HTERT RPE-1 (cell line): Measurements from ENCODE around the gene TWIST1.

Experiments used
- in situ Hi-C: fragments of 300-500 bp; cut with MboI; formaldehyde crosslinking; loops from 4 replicates; pipeline ENCODE4 v1.14.3; 2020; ENCODE audit warnings: low sequenced_read_pairs

Gene TWIST1

DNA sequence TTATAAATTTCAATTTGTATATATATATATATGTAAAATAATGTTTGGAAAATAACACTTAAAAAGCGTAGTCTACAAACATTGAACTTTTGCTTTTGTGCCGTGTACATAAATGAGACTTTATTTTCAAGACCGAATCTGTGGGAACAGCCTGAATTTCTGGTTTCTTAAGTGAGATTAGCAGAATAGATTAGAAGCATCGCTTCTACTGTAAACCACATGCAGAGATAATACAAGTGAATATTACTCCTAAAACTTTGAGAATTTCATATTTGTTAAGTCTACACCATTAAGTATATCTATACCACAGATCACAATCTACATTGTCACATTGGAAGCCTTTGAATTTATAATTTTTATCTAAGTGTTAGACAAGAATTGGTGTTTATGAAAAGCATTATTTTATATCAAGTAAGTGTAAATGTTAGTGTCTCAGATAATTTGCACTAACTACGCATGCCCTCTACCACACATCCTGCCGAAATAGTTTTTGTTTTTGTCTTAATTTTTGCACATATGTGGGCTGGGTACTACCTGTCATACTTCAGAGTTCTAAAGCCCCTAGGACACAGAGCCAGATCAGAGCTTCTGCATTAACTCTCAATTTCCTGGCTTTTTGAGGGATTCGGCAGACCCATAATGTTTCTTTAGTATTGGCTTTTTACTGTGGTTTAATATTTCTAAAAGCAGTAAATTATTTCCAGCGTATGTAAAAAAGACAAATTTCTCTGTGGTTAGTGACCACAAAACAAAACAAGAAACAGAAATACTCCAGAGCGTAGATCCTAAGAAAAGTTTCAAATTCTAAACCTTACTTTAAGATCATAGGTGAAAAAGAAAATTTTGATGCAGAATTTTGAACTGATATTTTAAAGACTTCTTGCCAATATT is 20.0 kb downstream of the TWIST1 start:
- in situ Hi-C loops = no loop called here

- in situ Hi-C loops = no loop called here
Measured at GRCh38 chr7:19095353-19095860, 22.0 kb downstream of the TWIST1 start.

DNA sequence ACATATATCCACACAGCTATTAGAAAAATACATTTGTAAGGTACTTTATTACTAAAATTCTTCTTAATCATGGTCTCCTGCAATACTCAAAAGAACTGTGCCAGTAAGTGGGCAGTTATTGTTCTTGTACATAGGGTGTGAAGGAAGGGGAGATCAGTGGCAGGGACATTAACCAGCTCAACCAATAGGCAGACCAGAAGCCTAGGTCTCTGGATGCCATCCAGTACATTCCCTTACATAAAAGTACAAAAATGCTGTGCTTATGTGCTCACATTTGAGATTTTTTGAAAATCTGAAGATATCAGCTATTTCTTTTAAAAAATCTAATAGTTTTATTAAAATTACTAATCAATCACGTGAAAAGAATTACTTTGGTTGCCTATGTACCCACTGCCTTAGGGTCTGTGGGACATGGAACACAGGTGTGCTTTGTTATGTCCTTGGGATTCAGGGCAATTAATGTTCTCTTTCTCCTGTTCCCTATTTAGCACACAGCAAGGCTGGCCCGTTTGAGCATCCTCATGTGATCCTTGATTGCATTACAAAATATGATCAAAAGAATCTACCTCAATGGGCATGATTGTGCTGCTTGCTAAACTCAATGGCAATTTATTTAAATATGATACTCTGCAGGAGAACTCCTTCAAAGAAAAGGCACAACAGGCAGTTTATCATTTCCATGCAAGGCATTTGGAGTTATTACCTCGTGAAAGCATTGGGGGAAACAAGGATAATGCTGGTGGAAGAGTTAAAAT is 22.7 kb downstream of the TWIST1 start:
- in situ Hi-C loops = no loop called here

DNA sequence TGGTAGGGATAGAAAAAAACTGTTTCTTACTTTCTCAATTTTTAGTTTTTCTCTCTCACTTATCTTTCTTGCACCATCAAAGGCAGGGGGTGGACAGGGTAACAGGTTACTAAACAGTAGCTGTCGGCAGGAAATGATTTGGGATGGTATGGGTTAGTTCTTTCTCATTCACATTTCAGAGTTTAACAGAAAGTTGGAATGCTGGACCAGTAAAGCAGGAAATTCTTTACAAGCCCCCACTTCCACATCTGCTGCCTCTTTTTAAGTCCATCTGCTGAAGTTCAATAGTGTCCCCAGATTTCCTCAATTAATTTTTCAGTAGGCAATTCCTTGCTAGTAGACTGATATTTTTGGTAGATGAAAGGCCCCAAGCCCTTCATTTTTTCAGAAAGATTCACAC is 23.3 kb downstream of the TWIST1 start:
- in situ Hi-C loops = no loop called here

DNA sequence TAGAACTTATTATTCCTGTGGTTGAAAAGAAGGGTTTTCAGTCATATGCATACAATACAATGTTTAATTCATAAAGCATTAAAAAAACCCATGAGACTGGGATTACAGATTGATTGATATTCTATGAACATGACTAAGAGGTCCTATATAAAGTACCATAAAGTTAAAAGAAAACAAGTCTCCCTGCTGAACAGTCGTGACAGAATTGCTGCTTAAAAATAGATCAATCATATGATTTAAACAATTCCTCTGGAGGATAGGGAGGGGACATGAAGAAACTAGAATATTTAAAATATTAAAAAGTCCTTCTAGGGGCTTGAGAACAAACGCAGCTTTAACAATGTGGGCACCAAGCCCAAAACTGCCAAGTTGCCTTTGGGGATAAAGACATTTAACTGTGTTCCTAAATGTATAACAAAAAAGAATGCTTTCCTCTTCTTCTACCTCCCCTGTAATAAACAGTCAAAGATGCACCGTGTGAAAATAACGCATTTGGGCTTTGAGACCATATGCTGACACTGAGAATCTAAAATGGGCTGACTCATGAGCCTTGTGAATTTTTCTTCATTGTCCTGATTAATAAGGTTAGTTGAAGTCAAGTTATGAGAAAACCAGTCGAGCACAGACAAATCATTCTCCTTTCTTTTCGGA is 25.8 kb downstream of the TWIST1 start:
- in situ Hi-C loops = no loop called here

- in situ Hi-C loops = no loop called here
Measured at GRCh38 chr7:19090526-19090925, 26.9 kb downstream of the TWIST1 start.

DNA sequence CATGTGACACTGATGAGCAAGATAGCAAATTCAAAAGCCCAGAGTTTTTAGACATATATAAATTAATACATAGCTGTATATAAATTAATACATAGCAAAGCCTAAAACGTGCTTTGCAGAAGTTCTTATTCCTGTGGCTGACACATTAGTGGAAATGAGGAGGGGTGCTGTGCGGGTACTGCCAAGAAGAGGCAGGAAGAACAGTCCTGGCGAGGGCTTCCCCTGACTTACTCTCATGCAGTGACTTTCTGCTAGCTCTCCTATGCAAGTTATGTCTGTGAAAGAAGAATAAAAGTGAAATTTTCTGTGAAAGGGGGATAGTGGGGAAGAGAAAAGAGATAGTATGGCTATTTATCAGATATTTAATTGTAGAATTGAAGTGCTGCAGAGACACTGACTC is 27.6 kb downstream of the TWIST1 start:
- in situ Hi-C loops = no loop called here

- in situ Hi-C loops = no loop called here
Measured at GRCh38 chr7:19089378-19089777, 28.1 kb downstream of the TWIST1 start.

- in situ Hi-C loops = no loop called here
Measured at GRCh38 chr7:19080093-19080492, 37.3 kb downstream of the TWIST1 start.

DNA sequence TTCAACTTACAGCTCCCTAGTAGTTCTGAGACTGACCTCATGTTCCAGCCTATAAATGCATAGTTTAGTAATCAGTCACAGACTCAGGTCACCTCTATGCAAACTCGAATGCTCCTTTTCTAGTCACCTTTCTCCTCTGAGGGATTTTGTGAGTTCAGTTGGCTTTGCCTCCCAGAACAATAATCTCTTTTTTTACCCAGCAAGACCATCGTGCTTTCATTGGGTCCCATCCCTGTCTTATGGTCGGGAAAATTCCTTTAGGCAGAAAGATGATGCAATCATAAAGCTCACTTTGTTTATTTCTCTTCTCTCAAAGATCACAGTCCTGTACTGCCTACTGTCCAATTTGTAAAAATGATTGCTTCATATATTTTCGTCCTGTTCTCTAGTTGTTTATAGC is 38.4 kb downstream of the TWIST1 start:
- in situ Hi-C loops = no loop called here

GRCh38 chr7:19069842-19070241 is 47.6 kb downstream of the TWIST1 start:
- in situ Hi-C loops = no loop called here

GRCh38 chr7:19066170-19066569 is 51.3 kb downstream of the TWIST1 start:
- in situ Hi-C loops = no loop called here
